HG02884 (cell line): ENCODE data around the gene GAL.

Experiments
- ATAC-seq: cut with Tn5 transposase; IDR thresholded peaks from one replicate; pipeline ENCODE4 v1.9.1; 2021; ENCODE audit warnings: mild to moderate bottlenecking, moderate library complexity; ENCODE audit not compliant: unreplicated experiment

The GAL gene

GRCh38 chr11:68704887-68705286, 20.5 kb downstream of the GAL start:
- ATAC-seq = no peak

DNA sequence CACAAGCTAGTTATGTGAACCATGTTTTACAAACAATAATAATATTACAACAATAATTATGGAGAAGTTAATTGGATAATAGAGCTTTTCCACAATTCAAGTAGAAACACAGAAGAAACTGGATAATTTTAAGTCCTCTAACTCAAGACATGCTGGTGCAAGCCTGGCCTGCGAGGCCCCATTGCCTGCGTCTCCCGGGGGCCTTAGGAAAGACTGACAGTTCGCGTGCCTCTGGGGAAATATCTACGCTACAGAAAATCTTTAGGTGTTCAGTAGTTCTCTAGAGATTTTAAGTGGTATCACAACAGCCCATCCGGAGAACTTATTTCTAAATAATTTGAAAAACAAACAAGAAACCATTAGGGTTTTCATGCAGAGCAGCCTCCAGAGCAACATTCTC, 23.2 kb downstream of the GAL start:
- no peak for ATAC-seq

DNA sequence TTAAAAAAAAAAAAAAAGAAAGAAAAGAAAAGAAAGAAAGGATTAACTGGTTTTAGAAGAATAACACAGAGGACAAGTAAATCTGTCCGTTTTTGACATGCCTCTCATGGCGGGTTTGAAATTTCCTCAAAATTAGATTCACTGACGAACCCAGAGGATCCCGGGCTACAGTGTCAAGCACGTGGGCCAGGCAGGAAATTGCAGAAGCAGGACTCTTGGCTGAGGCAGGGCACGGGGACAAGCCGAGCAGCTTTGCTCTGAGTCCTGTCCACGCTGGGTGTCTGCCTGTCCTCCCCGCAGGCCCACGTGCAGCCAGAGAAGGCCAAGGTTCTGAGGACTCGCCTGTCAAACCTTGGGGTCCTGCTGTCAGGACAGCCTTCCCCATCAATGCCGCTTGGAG, 24.7 kb downstream of the GAL start:
- no peak for ATAC-seq

DNA sequence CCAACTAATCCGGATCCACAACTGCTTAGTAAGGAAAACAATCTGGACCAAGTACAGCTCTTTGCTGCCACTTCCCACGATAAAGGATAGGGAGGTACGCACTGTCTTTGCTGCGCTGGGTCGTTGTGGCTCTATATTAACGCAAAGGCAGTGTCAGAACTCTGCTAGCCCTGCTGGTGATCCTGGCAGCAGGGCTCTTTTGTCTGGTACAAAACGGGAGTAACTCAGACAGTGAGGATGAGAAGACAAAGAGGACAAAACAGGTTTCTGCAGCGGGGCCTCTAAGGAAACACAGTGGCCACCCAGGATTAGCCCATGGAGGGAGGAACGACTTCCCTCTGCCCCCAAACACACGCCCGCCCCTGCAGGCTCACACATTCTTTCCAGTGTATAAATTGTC, 26.1 kb downstream of the GAL start:
- no peak for ATAC-seq

DNA sequence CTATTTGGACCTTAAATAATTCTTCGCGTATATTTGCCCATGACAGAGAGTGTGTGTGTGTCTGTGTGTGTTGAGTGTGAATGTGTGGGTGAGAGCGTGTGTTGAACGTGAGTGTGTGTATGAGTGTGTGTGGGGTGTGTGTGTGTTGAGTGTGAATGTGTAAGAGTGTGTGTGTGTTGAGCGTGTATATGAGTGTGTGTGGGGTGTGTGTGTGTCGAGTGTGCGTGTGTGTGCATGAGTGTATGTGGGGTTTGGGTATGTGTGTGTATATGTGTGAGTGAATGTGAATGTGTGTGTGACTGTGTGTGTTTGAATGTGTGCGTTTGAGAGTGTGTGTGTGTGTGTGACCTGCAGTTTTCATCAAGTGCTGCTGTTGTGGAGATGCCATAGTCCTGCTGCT, 26.8 kb downstream of the GAL start:
- ATAC-seq = no peak

GRCh38 chr11:68714060-68714856, 29.9 kb downstream of the GAL start:
- ATAC-seq = no peak

GRCh38 chr11:68715456-68716122, 31.2 kb downstream of the GAL start:
- no peak for ATAC-seq

DNA sequence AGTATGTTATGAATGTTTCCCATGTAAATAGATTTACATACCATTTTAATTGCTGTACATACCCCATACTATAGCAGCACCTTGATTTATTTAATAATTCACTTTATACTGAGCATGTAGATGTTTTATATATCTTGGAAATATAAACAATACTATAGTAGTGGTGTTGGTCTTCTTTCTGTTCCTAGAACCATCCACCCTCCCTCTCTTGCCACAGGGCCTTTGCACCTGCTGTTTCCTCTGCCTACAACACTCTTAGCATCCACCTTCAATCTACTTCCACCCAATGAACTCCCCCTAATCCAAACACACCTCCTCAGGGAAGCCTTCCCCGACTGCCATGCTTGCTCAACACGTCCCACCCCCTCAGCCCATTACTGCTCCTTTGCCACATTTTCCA, 36.7 kb downstream of the GAL start:
- ATAC-seq = no peak

DNA sequence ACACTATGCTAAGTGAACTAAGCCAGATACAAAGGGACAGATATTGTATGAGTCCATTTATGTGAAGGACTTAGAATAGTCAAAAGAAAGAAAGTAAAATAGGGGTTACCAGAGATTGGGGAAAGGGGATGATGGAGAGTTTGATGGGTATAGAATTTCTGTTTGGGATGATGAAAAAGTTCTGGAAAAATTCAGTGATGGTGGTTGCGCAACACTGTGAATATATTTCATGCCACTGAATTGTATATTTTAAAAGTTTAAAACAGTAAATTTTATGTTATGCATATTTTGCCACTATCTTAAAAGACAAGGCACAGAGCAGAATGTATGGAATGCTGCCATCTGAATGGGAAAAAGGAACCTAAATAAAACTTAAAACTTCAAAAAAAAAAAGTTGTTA, 37.8 kb downstream of the GAL start:
- no peak for ATAC-seq

GRCh38 chr11:68724293-68724692, 39.9 kb downstream of the GAL start:
- no peak for ATAC-seq

- ATAC-seq = no peak
Measured at GRCh38 chr11:68727783-68728182, 43.4 kb downstream of the GAL start.

- ATAC-seq = no peak
Measured at GRCh38 chr11:68734111-68734510, 49.8 kb downstream of the GAL start.

DNA sequence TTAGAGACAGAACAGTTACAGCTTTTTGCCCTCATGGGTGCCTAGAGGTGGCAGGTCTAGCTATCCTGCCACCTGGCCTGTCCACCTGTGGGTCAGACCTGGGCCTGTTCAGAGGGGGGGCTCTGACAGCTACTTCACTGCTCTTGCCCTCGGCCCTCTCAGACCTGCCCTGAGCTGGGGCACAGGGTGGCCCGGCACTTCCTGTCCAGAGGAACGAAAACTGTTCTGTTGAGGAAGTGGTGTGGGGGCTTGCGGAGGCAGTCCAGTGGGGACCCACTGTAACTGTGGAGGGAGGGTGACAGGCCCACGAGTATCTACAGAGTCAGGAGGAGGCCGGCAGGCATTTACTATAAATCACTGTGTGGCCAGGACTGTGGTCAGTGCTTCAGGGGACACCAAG, 50.8 kb downstream of the GAL start:
- ATAC-seq = no peak

DNA sequence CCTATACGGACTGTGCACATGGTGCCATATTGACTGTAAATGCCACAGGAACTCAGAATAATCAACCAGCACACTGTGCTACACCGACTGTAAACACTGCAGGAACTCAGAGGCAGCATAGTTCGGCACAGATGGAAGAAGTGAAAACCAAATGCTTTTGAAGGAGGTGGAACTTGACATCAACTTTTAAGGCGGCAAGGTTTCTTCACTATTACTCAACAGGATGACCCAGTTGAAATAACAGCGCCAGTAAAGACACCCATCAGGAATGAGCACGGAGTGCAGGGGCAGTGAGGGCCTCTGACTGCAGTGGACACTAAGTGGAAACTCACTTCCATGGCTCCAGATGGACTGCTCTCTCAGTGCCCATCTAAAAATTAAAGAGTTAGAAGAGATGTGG, 51.3 kb downstream of the GAL start:
- no peak for ATAC-seq
